GM12878 (cell line): ENCODE data around the gene SYS1. TPM values are rescaled to one million over a fixed set of nuclear protein-coding genes. Genes with fewer than 3 reads are reported as not detected.

Source experiments
- ATAC-seq: fragments of 200-7000 bp; cut with Tn5 transposase; 3 replicates; pipeline ENCODE4 v1.9.1; 2020; ENCODE audit warnings: mild to moderate bottlenecking, moderate library complexity
- BruUV-seq: library from RNA; stranded (reverse); fragments of 400-500 nt; replicated peaks from 2 replicates; lab custom pipeline; 2021; lab: Mats Ljungman, UMichigan
- CTCF ChIA-PET: fragments of 300-600 bp; sonication (Branson Sonifier 250); formaldehyde crosslinking; extraction: SDS; loops from one replicate; lab custom pipeline; 2021; ENCODE audit warnings: inconsistent platforms; lab: Yijun Ruan, JAX
- POLR2A ChIA-PET: fragments of 350-600 bp; formaldehyde crosslinking; extraction: SDS; loops from one replicate; lab custom pipeline; 2021; ENCODE audit warnings: inconsistent platforms; lab: Charles Lee
- RAD21 ChIA-PET: fragments of 300-600 bp; sonication (Branson Sonifier 250); formaldehyde crosslinking; loops from one replicate; lab custom pipeline; 2023; ENCODE audit warnings: antibody characterized with exemption; ENCODE audit not compliant: unreplicated experiment; lab: Charles Lee
- SMC1A ChIA-PET: fragments of 300-600 bp; sonication (Branson Sonifier 250); formaldehyde crosslinking; loops from one replicate; lab custom pipeline; 2023; ENCODE audit not compliant: unreplicated experiment, uncharacterized antibody; lab: Charles Lee
- DNase-seq: peaks from one replicate; pipeline ENCODE4 v3.0.0-alpha.2; 2011; ENCODE audit warnings: low read depth, low spot score
- FAIRE-seq: peaks from 3 replicates; lab custom pipeline; 2011; peaks lifted over from hg19 to GRCh38; lab: Jason Lieb, UNC
- H2AFZ ChIP-seq: 2 replicates; pipeline ENCODE4 v1.6.0; 2011; ENCODE audit warnings: low read depth, low read length, control low read depth; ENCODE audit not compliant: control insufficient read depth
- H3K27ac ChIP-seq: 2 replicates; pipeline ENCODE4 v1.5.1; 2011; ENCODE audit warnings: control low read depth; ENCODE audit not compliant: control insufficient read depth, insufficient read depth
- H3K27me3 ChIP-seq, 2 experiments: replicated peaks in 1 of 2; 2 replicates each; pipeline versions ENCODE4 v1.6.0 to v1.6.1; 2011; ENCODE audit warnings: low read length in 1 of 2; ENCODE audit not compliant: control insufficient read depth in 2 of 2, insufficient read depth in 2 of 2
- H3K36me3 ChIP-seq, 2 experiments: 2 replicates each; pipeline ENCODE4 v1.5.1; 2011; ENCODE audit warnings: low read length in 1 of 2; ENCODE audit not compliant: control insufficient read depth in 2 of 2, insufficient read depth in 2 of 2
- H3K4me1 ChIP-seq: 2 replicates; pipeline ENCODE4 v1.6.1; 2011; ENCODE audit warnings: mild to moderate bottlenecking, low read length, moderate library complexity, mixed read lengths; ENCODE audit not compliant: control insufficient read depth, insufficient read depth
- H3K4me2 ChIP-seq: 2 replicates; pipeline ENCODE4 v1.6.0; 2011; ENCODE audit warnings: control low read depth; ENCODE audit not compliant: control insufficient read depth, insufficient read depth
- H3K4me3 ChIP-seq: fragments of 200-600 bp; sonication (generic); 2 replicates; pipeline ENCODE4 v1.5.1; 2016
- H3K79me2 ChIP-seq: 2 replicates; pipeline ENCODE4 v1.6.0; 2011; ENCODE audit warnings: low read length; ENCODE audit not compliant: control insufficient read depth, insufficient read depth
- H3K9ac ChIP-seq: 2 replicates; pipeline ENCODE4 v1.8.0; 2011; ENCODE audit warnings: low read length, control low read depth, mixed read lengths; ENCODE audit not compliant: control insufficient read depth, insufficient read depth
- H3K9me3 ChIP-seq: replicated peaks from 3 replicates; pipeline ENCODE4 v1.5.1; 2011; ENCODE audit warnings: mild to moderate bottlenecking, low read length; ENCODE audit not compliant: control insufficient read depth, insufficient read depth
- H4K20me1 ChIP-seq: 2 replicates; pipeline ENCODE4 v1.6.0; 2011; ENCODE audit not compliant: control insufficient read depth, insufficient read depth
- CBFB ChIP-seq: IDR thresholded peaks from 2 replicates; pipeline ENCODE4 v1.6.1; 2016; ENCODE audit warnings: antibody characterized with exemption, low read depth
- CEBPB ChIP-seq, 2 experiments: fragments of 150-350 bp in 1 of 2; IDR thresholded peaks; 2 replicates each; pipeline ENCODE4 v1.6.1; 2012 to 2014; ENCODE audit warnings: low read depth in 2 of 2, low read length in 2 of 2, borderline replicate concordance in 1 of 2, inconsistent platforms in 1 of 2
- CREM ChIP-seq: IDR thresholded peaks from 2 replicates; pipeline ENCODE4 v1.6.1; 2014; ENCODE audit warnings: antibody characterized with exemption, low read depth
- E2F4 ChIP-seq: IDR thresholded peaks from 2 replicates; pipeline ENCODE4 v1.6.1; 2012; ENCODE audit warnings: low read depth, low read length, improper control_type of control experiment
- IKZF2 ChIP-seq, 2 experiments: fragments of 450-650 bp; IDR thresholded peaks; 2 replicates each; pipeline ENCODE4 v1.6.1; 2017; ENCODE audit warnings: mild to moderate bottlenecking in 2 of 2, moderate library complexity in 2 of 2
- KDM1A ChIP-seq: fragments of 200-600 bp; sonication (generic); IDR thresholded peaks from 2 replicates; pipeline ENCODE4 v1.6.1; 2016; ENCODE audit warnings: borderline replicate concordance
- MEF2A ChIP-seq: IDR thresholded peaks from 2 replicates; pipeline ENCODE4 v1.6.1; 2011; ENCODE audit warnings: low read depth, mild to moderate bottlenecking, low read length, moderate library complexity; ENCODE audit not compliant: insufficient read depth
- NFIC ChIP-seq: IDR thresholded peaks from 2 replicates; pipeline ENCODE4 v1.6.1; 2012; ENCODE audit warnings: low read depth, mild to moderate bottlenecking, inconsistent platforms, low read length, moderate library complexity
- RAD51 ChIP-seq: fragments of 450-650 bp; IDR thresholded peaks from 2 replicates; pipeline ENCODE4 v1.6.1; 2016; ENCODE audit warnings: moderate library complexity, mild to moderate bottlenecking, inconsistent platforms
- RFX5 ChIP-seq: IDR thresholded peaks from 2 replicates; pipeline ENCODE4 v1.6.1; 2011; ENCODE audit warnings: low read depth, low read length, improper control_type of control experiment
- SIN3A ChIP-seq: IDR thresholded peaks from 2 replicates; pipeline ENCODE4 v1.6.1; 2012; ENCODE audit warnings: low read depth, low read length, improper control_type of control experiment
- SREBF2 ChIP-seq: IDR thresholded peaks from 2 replicates; pipeline ENCODE4 v1.6.1; 2012; ENCODE audit warnings: mild to moderate bottlenecking, low read length
- SRF ChIP-seq, 2 experiments: IDR thresholded peaks; 2 replicates each; pipeline ENCODE4 v1.6.1; 2011; ENCODE audit warnings: low read depth in 2 of 2, low read length in 2 of 2, mild to moderate bottlenecking in 1 of 2, moderate library complexity in 1 of 2
- TCF3 ChIP-seq: IDR thresholded peaks from 2 replicates; pipeline ENCODE4 v1.6.1; 2012; ENCODE audit warnings: low read depth, mild to moderate bottlenecking, low read length, borderline replicate concordance; ENCODE audit not compliant: insufficient read depth
- ZBTB33 ChIP-seq: fragments of 450-650 bp; IDR thresholded peaks from 2 replicates; pipeline ENCODE4 v1.6.1; 2017; ENCODE audit warnings: mild to moderate bottlenecking
- ZBTB40 ChIP-seq: fragments of 450-650 bp; IDR thresholded peaks from 2 replicates; pipeline ENCODE4 v1.6.1; 2016; ENCODE audit warnings: mild to moderate bottlenecking, moderate library complexity, borderline replicate concordance
- ZNF274 ChIP-seq: IDR thresholded peaks from one replicate; pipeline ENCODE4 v1.8.0; 2011; ENCODE audit not compliant: insufficient read length, insufficient read depth
- WGBS: methylation state at CpG from one replicate; pipeline ENCODE4 v1.1.6; 2016; ENCODE audit warnings: low lambda C conversion rate; ENCODE audit not compliant: insufficient replicate concordance, insufficient coverage; ENCODE audit errors: missing lambda C conversion rate; 5-methylcytosine and 5-hydroxymethylcytosine counted together
- in situ Hi-C: fragments of 300-500 bp; cut with MboI; formaldehyde crosslinking; loops from 9 replicates; pipeline ENCODE4 v1.14.3; 2018; ENCODE audit warnings: mixed read lengths
- intact Hi-C: fragments of 100-400 bp; cut with micrococcal nuclease; formaldehyde crosslinking; loops from one replicate; pipeline ENCODE4 v1.14.2; 2022; ENCODE audit not compliant: unreplicated experiment
- polyA plus RNA-seq, 11 experiments: library from polyadenylated mRNA; depleted of rRNA in 4 of 11; unstranded in 6 of 11; stranded (reverse) in 5 of 11; fragments of >200 nt; fragmentation: Nextera tagmentation in 4 of 11; fragmentation: Illumina TruSeq in 1 of 11; extraction: Ambion mirVana in 4 of 11; extraction: Trizol in 1 of 11; gene quantifications; 1 replicate in 1 of 11; 2 replicates in 10 of 11; pipeline versions ENCODE4 v1.2.1 to v1.2.3, GENCODE V29; 2011 to 2016; ENCODE audit warnings: inconsistent platforms in 2 of 11, missing spikeins in 2 of 11, low read depth in 1 of 11
- total RNA-seq, 4 experiments: library from RNA; depleted of rRNA in 3 of 4; stranded (reverse); fragments of >200 nt in 3 of 4; fragmentation: Illumina TruSeq in 1 of 4; extraction: Trizol in 1 of 4; gene quantifications; 2 replicates each; pipeline versions ENCODE4 v1.2.1 to v1.2.3, GENCODE V29; 2013 to 2021

SYS1 gene
- total and polyA plus RNA-seq, 10 of the 15 experiments (the other 5 are each of a cell fraction or from before 2014, with no cell fraction given), result 5.1 to 22.6 (median 9.3) TPM

GRCh38 chr20:45361793-45362192 lies 1.2 kb upstream of the SYS1 start:
- ATAC-seq (no peak), DNase-seq (no peak)
- H3K36me3 ChIP-seq, result peaks cover 2 to 6% of the 10 kb centered on the region in 2 experiments; a peak in 3 of 4 replicates
- RAD21 ChIA-PET, result interaction anchor here (1.1 to 17.6 kb wide), 10 partner anchors 9 to 88 kb away, joined by 3 to 394 read pairs (median 8); no protein-coding TSS in a partner anchor
- H3K4me1 ChIP-seq, result peaks cover 27% of the 10 kb centered on the region
- H3K27ac ChIP-seq, result no peak overlapping the region
- in situ Hi-C loops, result loop anchor here (10.0 kb wide), 1 partner anchor 753 kb away; the partner anchor contains the start of gene CD40
- H3K4me3 ChIP-seq, result no peak overlapping the region
- intact Hi-C loops, result loop anchor here (2.0 kb wide), 1 partner anchor 409 kb away; no protein-coding TSS in a partner anchor
- H3K9me3 ChIP-seq, result no peaks in the 10 kb centered on the region; the same call in 2 of the 3 replicates
- H3K27me3 ChIP-seq, result no peaks in the 10 kb centered on the region
- H3K79me2 ChIP-seq, result peaks cover 7% of the 10 kb centered on the region
- 41% methylated on average over 6 of the region's 6 CpGs for WGBS
- H2AFZ ChIP-seq, result no peak overlapping the region
- no peak overlapping the region for H3K9ac ChIP-seq
- no peak for TF ChIP-seq ZBTB40
- no peak for TF ChIP-seq CREM
- TF ChIP-seq ZNF274, result no peak
- no peak for TF ChIP-seq E2F4
- TF ChIP-seq RAD51, result no peak
- TF ChIP-seq MEF2A, result no peak
- no peak for TF ChIP-seq CBFB
- no peak for TF ChIP-seq SIN3A
- no peak for TF ChIP-seq TCF3
- no peak for TF ChIP-seq IKZF2 (IDR thresholded peaks at IDR 0.05)
- TF ChIP-seq NFIC, result no peak
- TF ChIP-seq ZBTB33, result no peak
- TF ChIP-seq CEBPB (IDR thresholded peaks at IDR 0.05; ENCODE audit: borderline replicate concordance in 1 of 2, low read depth in 2 of 2, low read length in 2 of 2), result no peak
- TF ChIP-seq RFX5, result no peak
- no peak for TF ChIP-seq SRF (IDR thresholded peaks at IDR 0.05; ENCODE audit: low read depth in 2 of 2, low read length in 2 of 2)
- TF ChIP-seq SREBF2, result no peak
- no peak for TF ChIP-seq KDM1A
- TF ChIP-seq, all 136 proteins: peak for 0
- Histone ChIP-seq H4K20me1 (no peaks in the 10 kb centered on the region; the same call in 1 of the 2 replicates), H3K4me2 (no peak overlapping the region)
- CTCF ChIA-PET, result interaction anchor here (0.9 to 19.4 kb wide), 15 partner anchors 10 to 409 kb away, joined by 3 to 685 read pairs (median 8); partner anchors contain the start of genes PIGT and TP53TG5
- FAIRE-seq, result no peak
- BruUV-seq, result no TSS peak
- POLR2A ChIA-PET, result interaction anchor here (0.7 to 1.4 kb wide), 5 partner anchors 12 to 717 kb away, joined by 3 to 6 read pairs (median 4); partner anchors contain the start of gene SDC4
- SMC1A ChIA-PET, result interaction anchor here (0.9 to 19.8 kb wide), 11 partner anchors 9 to 82 kb away, joined by 3 to 440 read pairs (median 8); partner anchors contain the start of gene SDC4
